ACC112 (cell line): Measurements from ENCODE around the gene ADGRF3.
"Not testable (repeated sequence)": the region's sequence is repeated elsewhere in the genome, so short reads cannot be mapped to it uniquely, and the experiment has no call there.

Source experiments
- H2AFZ ChIP-seq: fragments of 200-600 bp; sonication (generic); one replicate; pipeline ENCODE4 v1.6.0; 2017; ENCODE audit warnings: antibody characterized with exemption, low read length; ENCODE audit not compliant: unreplicated experiment
- H3K27ac ChIP-seq: fragments of 200-600 bp; sonication (generic); 2 replicates; pipeline ENCODE4 v1.5.1; 2014; ENCODE audit warnings: low read depth, mild to moderate bottlenecking, antibody characterized with exemption, low read length, moderate library complexity
- H3K27me3 ChIP-seq: fragments of 200-600 bp; sonication (generic); 2 replicates; pipeline ENCODE4 v1.6.1; 2014; ENCODE audit warnings: mild to moderate bottlenecking, antibody characterized with exemption, low read length, moderate library complexity, mixed read lengths; ENCODE audit not compliant: insufficient read depth
- H3K36me3 ChIP-seq: fragments of 200-600 bp; sonication (generic); 2 replicates; pipeline ENCODE4 v1.6.1; 2016; ENCODE audit warnings: mild to moderate bottlenecking, antibody characterized with exemption, low read length, moderate library complexity, mixed read lengths; ENCODE audit not compliant: insufficient read depth
- H3K4me1 ChIP-seq: fragments of 200-600 bp; sonication (generic); one replicate; pipeline ENCODE4 v1.6.1; 2016; ENCODE audit warnings: low read length, mixed read lengths; ENCODE audit not compliant: insufficient read depth, unreplicated experiment, control insufficient read depth
- H3K4me3 ChIP-seq: fragments of 200-600 bp; sonication (generic); 2 replicates; pipeline ENCODE4 v1.5.1; 2014; ENCODE audit warnings: mild to moderate bottlenecking, low read depth, low read length
- H3K79me2 ChIP-seq: fragments of 200-600 bp; sonication (generic); one replicate; pipeline ENCODE4 v1.6.0; 2016; ENCODE audit warnings: low read length; ENCODE audit not compliant: control insufficient read depth, unreplicated experiment, insufficient read depth

The ADGRF3 gene

DNA sequence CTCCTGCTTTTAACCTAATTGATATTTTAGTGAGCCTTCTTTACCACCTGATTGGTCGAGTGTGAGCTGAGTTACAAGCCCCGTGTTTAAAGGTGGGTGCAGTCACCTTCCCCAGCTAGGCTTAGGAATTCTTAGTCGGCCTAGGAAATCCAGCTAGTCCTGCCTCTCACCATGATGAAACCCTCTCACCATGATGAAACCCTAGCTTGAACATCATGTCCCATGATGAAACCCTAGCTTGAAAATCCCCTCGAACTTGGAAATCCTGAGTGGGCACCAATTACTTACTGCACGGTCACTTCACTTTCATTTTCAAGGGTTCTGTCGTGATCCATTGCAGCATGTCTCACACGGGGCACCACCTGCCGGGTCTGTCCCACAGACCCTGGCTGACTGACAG lies 87.8 kb downstream of the ADGRF3 start:
- not testable (repeated sequence) for H3K79me2 ChIP-seq, H3K27ac ChIP-seq, H3K36me3 ChIP-seq, H3K27me3 ChIP-seq, H3K4me3 ChIP-seq, H3K4me1 ChIP-seq, H2AFZ ChIP-seq
